ENCODE data around the gene TBP. TPM values are rescaled to one million over a fixed set of nuclear protein-coding genes. Genes with fewer than 3 reads are reported as not detected.

The TBP gene
- total RNA-seq, 2 experiments from 2014 or later, result 29.5 to 31.7 TPM

GRCh38 chr6:170532867-170533488, 21.2 kb upstream of the TBP start:
- POLR2A ChIA-PET, result interaction anchor here (0.9 kb wide), 1 partner anchor 19 kb away, joined by 3 read pairs; no protein-coding TSS in a partner anchor
- CTCF ChIA-PET, result no interaction called here

- CTCF ChIA-PET, result no interaction called here
- POLR2A ChIA-PET, result no interaction called here
Measured at GRCh38 chr6:170533792-170534191, 20.4 kb upstream of the TBP start.

GRCh38 chr6:170535004-170535403, 19.2 kb upstream of the TBP start:
- CTCF ChIA-PET, result no interaction called here
- POLR2A ChIA-PET, result no interaction called here

- ChIA-PET POLR2A (interaction anchor here (1.2 kb wide), 1 partner anchor 16 kb away, joined by 3 read pairs; no protein-coding TSS in a partner anchor), CTCF (no interaction called here)
Measured at GRCh38 chr6:170536671-170537070, 17.5 kb upstream of the TBP start.

- ChIA-PET POLR2A (no interaction called here), CTCF (interaction anchor here (1.1 kb wide), 1 partner anchor 20 kb away, joined by 3 read pairs; no protein-coding TSS in a partner anchor)
Measured at GRCh38 chr6:170537329-170537728, 16.8 kb upstream of the TBP start.

- CTCF ChIA-PET, result no interaction called here
- POLR2A ChIA-PET, result no interaction called here
Measured at GRCh38 chr6:170542031-170542719, 12.0 kb upstream of the TBP start.

GRCh38 chr6:170545405-170545804, 8.8 kb upstream of the TBP start:
- ChIA-PET POLR2A (interaction anchor here (0.6 kb wide), 1 partner anchor 37 kb away, joined by 3 read pairs; no protein-coding TSS in a partner anchor), CTCF (no interaction called here)

GRCh38 chr6:170552765-170553533, 1.2 kb upstream of the TBP start, which contains the start of gene PSMB1:
Gene PSMB1, minus strand, starts transcription at chr6:170553307. Its CDS starts 65 bp downstream, at chr6:170553242.
- POLR2A ChIA-PET, result interaction anchor here (0.9 to 1.7 kb wide), 3 partner anchors 17 to 31 kb away, joined by 3 to 11 read pairs (median 3); partner anchors contain the start of gene PDCD2
- CTCF ChIA-PET, result interaction anchor here (1.0 to 3.1 kb wide), 3 partner anchors 14 to 31 kb away, joined by 3 to 11 read pairs (median 4); partner anchors contain the start of gene PDCD2

GRCh38 chr6:170553534-170554012, 596 bp upstream of the TBP start:
- POLR2A ChIA-PET, result interaction anchor here (1.3 to 1.7 kb wide), 2 partner anchors 30 to 802 kb away, joined by 5 to 11 read pairs; partner anchors contain the start of genes DYNLT2, ERMARD and PDCD2
- CTCF ChIA-PET, result interaction anchor here (1.0 to 3.1 kb wide), 2 partner anchors 14 to 31 kb away, joined by 3 to 11 read pairs; partner anchors contain the start of gene PDCD2

GRCh38 chr6:170554796-170555137, 598 bp downstream of the TBP start:
- ChIA-PET POLR2A (interaction anchor here (1.0 to 1.3 kb wide), 2 partner anchors 25 to 803 kb away, joined by 3 to 5 read pairs; partner anchors contain the start of genes DYNLT2 and ERMARD), CTCF (no interaction called here)

GRCh38 chr6:170555305-170555704, 1.1 kb downstream of the TBP start:
- CTCF ChIA-PET, result no interaction called here
- POLR2A ChIA-PET, result interaction anchor here (1.0 kb wide), 2 partner anchors 25 to 29 kb away, joined by 3 read pairs; no protein-coding TSS in a partner anchor

GRCh38 chr6:170561555-170561954, 7.4 kb downstream of the TBP start:
- CTCF ChIA-PET, result no interaction called here
- POLR2A ChIA-PET, result no interaction called here

GRCh38 chr6:170564936-170565530, 10.9 kb downstream of the TBP start:
- POLR2A ChIA-PET, result no interaction called here

GRCh38 chr6:170572704-170573466, 18.7 kb downstream of the TBP start:
- ChIA-PET CTCF (no interaction called here), POLR2A (no interaction called here)

More at GRCh38 chr6:170564936-170565530, 10.9 kb downstream of the TBP start:
- CTCF ChIA-PET, result interaction anchor here (0.9 kb wide), 1 partner anchor 19 kb away, joined by 3 read pairs; no protein-coding TSS in a partner anchor

- ChIA-PET CTCF (interaction anchor here (1.0 kb wide), 1 partner anchor 21 kb away, joined by 3 read pairs; the partner anchor contains the start of gene TBP), POLR2A (interaction anchor here (0.6 kb wide), 1 partner anchor 784 kb away, joined by 4 read pairs; no protein-coding TSS in a partner anchor)
Measured at GRCh38 chr6:170575250-170575649, 21.1 kb downstream of the TBP start.

GRCh38 chr6:170578909-170579308, 24.7 kb downstream of the TBP start:
- POLR2A ChIA-PET, result no interaction called here
- CTCF ChIA-PET, result no interaction called here

GRCh38 chr6:170583756-170584180, 29.6 kb downstream of the TBP start:
- CTCF ChIA-PET, result interaction anchor here (1.0 to 2.1 kb wide), 4 partner anchors 10 to 31 kb away, joined by 3 to 11 read pairs (median 4); partner anchors contain the start of genes PSMB1 and TBP
- POLR2A ChIA-PET, result interaction anchor here (0.9 to 1.9 kb wide), 5 partner anchors 28 to 882 kb away, joined by 3 to 11 read pairs (median 4); partner anchors contain the start of genes C6orf120, PHF10, PSMB1 and TBP
